ENCODE data around the gene PRELID1. TPM values are rescaled to one million over a fixed set of nuclear protein-coding genes. Genes with fewer than 3 reads are reported as not detected.

Gene PRELID1
- total and polyA plus RNA-seq, 12 donors: 32.3 to 166 (median 37.1) TPM

GRCh38 chr5:177311392-177311722 lies 7.8 kb downstream of the PRELID1 start:
- Histone ChIP-seq H3K9me3 (no peaks in the 10 kb centered on the region), H3K27me3 (no peaks in the 10 kb centered on the region), H3K36me3 (peaks cover 0 to 19% (median 7%) of the 10 kb centered on the region in 9 donors), H3K4me1 (peaks cover 14 to 69% (median 28%) of the 10 kb centered on the region in 9 donors), H3K4me3 (peak overlapping the region in 9 of 10 donors; percentile 39 to 70 (median 61)), H3K27ac (peak overlapping the region in 1 of 10 donors; percentile 67)
- peak in 5 of 8 donors; percentile 3 to 15 (median 6) for ATAC-seq
- TF ChIP-seq, protein P1, sequence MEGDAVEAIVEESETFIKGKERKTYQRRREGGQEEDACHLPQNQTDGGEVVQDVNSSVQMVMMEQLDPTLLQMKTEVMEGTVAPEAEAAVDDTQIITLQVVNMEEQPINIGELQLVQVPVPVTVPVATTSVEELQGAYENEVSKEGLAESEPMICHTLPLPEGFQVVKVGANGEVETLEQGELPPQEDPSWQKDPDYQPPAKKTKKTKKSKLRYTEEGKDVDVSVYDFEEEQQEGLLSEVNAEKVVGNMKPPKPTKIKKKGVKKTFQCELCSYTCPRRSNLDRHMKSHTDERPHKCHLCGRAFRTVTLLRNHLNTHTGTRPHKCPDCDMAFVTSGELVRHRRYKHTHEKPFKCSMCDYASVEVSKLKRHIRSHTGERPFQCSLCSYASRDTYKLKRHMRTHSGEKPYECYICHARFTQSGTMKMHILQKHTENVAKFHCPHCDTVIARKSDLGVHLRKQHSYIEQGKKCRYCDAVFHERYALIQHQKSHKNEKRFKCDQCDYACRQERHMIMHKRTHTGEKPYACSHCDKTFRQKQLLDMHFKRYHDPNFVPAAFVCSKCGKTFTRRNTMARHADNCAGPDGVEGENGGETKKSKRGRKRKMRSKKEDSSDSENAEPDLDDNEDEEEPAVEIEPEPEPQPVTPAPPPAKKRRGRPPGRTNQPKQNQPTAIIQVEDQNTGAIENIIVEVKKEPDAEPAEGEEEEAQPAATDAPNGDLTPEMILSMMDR (IDR thresholded peaks at IDR 0.05): no peak
- intact Hi-C loops (cut with DNase I): loop anchor here in 4 of 10 donors (5.0 to 10.0 kb wide), 5 partner anchors 53 to 193 kb away; partner anchors contain the start of genes PDLIM7 (in 2 of the 4) and DOK3 (in 1 of the 4)
- DNase-seq: no peak
- 0 to 1% methylated on average over 20 to 23 of the region's 23 CpGs for WGBS, 2 donors

GRCh38 chr5:177311723-177312648 lies 8.4 kb downstream of the PRELID1 start, which contains the start of gene MXD3:
Gene MXD3, minus strand, starts transcription at chr5:177311898. Its CDS starts 68 bp downstream, at chr5:177311830.
- H3K27me3 ChIP-seq: no peaks in the 10 kb centered on the region
- no peaks in the 10 kb centered on the region for H3K9me3 ChIP-seq
- H3K27ac ChIP-seq: peak within 1 kb of the TSS in 1 of 10 donors; percentile 97
- DNase-seq (peak; percentile 95 to 97), ATAC-seq (peak; percentile 85 to 96 (median 92))
- H3K4me3 ChIP-seq: peak within 1 kb of the TSS; percentile 34 to 70 (median 58)
- intact Hi-C loops (cut with DNase I): loop anchor here in 4 of 10 donors (5.0 to 10.0 kb wide), 5 partner anchors 53 to 193 kb away; partner anchors contain the start of genes PDLIM7 (in 2 of the 4) and DOK3 (in 1 of the 4)
- peaks cover 14 to 63% (median 28%) of the 10 kb centered on the region in 9 donors for H3K4me1 ChIP-seq
- TF ChIP-seq, protein P1 (IDR thresholded peaks at IDR 0.05): no peak
- peaks cover 0 to 19% (median 6%) of the 10 kb centered on the region in 9 donors for H3K36me3 ChIP-seq
- WGBS, 2 donors: 0% methylated on average over 74 to 78 of the region's 78 CpGs

DNA sequence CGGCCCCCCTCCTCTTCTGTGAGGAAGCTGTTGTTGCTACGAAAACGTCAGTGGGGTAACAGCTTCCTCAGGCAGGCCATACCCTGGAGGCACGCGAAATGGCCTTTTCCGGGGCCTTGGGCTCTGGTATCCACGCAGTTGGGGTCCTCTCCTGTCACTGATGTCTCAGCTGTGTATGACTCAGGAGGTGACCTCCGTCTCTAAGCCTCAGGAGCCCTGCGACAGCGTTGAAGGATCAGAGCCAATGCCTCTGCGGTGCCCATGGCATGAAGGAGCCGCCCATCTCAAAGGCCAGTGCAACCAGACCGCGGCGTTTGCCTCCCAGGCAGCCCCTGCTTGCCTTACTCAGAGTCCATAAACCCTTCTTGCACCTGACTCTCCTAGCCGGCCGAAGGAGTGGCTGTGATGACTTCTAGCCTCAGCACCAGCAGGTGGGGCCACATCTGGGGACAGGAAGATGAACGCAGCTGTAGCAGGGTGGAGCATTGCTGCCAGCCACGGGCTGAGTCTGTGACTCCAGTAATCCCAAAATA lies 9.1 kb downstream of the PRELID1 start:
- no peak for ATAC-seq
- TF ChIP-seq, protein P1 (IDR thresholded peaks at IDR 0.05): peak in 1 of 9 donors; percentile 6
- H3K4me3 ChIP-seq: peak overlapping the region in 7 of 10 donors; percentile 39 to 70 (median 64)
- H3K27me3 ChIP-seq: no peaks in the 10 kb centered on the region
- intact Hi-C loops (cut with DNase I): loop anchor here in 4 of 10 donors (5.0 to 10.0 kb wide), 5 partner anchors 52 to 192 kb away; partner anchors contain the start of genes PDLIM7 (in 2 of the 4) and DOK3 (in 1 of the 4)
- H3K27ac ChIP-seq: peak overlapping the region in 1 of 10 donors; percentile 67
- peaks cover 0 to 13% (median 0%) of the 10 kb centered on the region in 9 donors for H3K36me3 ChIP-seq
- H3K9me3 ChIP-seq: no peaks in the 10 kb centered on the region
- peaks cover 14 to 55% (median 28%) of the 10 kb centered on the region in 9 donors for H3K4me1 ChIP-seq
- WGBS, 2 donors: 6 to 10% methylated on average over 19 of the region's 19 CpGs
- DNase-seq: no peak
